ENCODE data around the gene TTC38.

DNA sequence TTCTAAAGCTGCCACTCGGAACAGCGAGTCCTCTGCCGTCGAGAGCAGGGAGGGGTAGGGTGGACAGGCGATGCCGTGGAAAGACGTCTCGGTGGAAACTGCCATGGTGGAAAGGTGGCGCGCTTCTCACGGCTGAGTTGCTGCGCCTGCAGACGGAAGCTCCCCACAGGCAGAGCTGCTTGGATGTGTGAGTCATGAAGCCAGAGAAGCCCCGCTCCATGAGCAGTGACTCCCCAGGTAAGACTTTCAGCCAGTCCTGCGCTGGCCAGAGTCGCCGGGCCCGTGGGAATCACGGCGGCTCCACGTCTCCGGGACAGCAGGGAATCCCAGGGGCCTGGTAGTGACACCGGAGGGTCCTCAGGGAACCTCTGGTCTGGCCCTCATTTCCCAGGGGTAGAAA, 63.7 kb downstream of the TTC38 start:
- TF ChIP-seq CTCF (IDR thresholded peaks at IDR 0.05; ENCODE audit: poor library complexity, severe bottlenecking) (no peak), RAD21 (conservative IDR thresholded peaks at IDR 0.05) (no peak), POLR2AphosphoS5 (IDR thresholded peaks at IDR 0.05) (no peak), EZH2 (IDR thresholded peaks at IDR 0.05; ENCODE audit: borderline replicate concordance, insufficient read depth, low read length, poor library complexity, severe bottlenecking) (no peak), REST (IDR thresholded peaks at IDR 0.05; ENCODE audit: borderline replicate concordance) (no peak), EP300 (conservative IDR thresholded peaks at IDR 0.05; ENCODE audit: poor library complexity, severe bottlenecking) (no peak), SMC3 (conservative IDR thresholded peaks at IDR 0.05; ENCODE audit: poor library complexity) (no peak)

All from neural cell (in vitro differentiated cells).